Suprapubic skin (tissue), 3 donors: ENCODE data around the gene DEGS1.

ENCODE experiments used
- POLR2A ChIP-seq, 2 donors: fragments of 450-650 bp; IDR thresholded peaks; one replicate each; pipeline ENCODE4 v1.6.1; 2017; ENCODE audit warnings: antibody characterized with exemption in 2 of 2, mild to moderate bottlenecking in 2 of 2, moderate library complexity in 2 of 2
- TF ChIP-seq, protein P1 (sequence below), 2 donors: fragments of 200-600 bp in 1 of 2; fragments of 450-650 bp in 1 of 2; sonication (generic) in 1 of 2; IDR thresholded peaks; one replicate each; pipeline ENCODE4 v1.5.1; 2016 to 2019; ENCODE audit warnings: antibody characterized with exemption in 2 of 2, mild to moderate bottlenecking in 1 of 2, moderate library complexity in 1 of 2

DNA sequence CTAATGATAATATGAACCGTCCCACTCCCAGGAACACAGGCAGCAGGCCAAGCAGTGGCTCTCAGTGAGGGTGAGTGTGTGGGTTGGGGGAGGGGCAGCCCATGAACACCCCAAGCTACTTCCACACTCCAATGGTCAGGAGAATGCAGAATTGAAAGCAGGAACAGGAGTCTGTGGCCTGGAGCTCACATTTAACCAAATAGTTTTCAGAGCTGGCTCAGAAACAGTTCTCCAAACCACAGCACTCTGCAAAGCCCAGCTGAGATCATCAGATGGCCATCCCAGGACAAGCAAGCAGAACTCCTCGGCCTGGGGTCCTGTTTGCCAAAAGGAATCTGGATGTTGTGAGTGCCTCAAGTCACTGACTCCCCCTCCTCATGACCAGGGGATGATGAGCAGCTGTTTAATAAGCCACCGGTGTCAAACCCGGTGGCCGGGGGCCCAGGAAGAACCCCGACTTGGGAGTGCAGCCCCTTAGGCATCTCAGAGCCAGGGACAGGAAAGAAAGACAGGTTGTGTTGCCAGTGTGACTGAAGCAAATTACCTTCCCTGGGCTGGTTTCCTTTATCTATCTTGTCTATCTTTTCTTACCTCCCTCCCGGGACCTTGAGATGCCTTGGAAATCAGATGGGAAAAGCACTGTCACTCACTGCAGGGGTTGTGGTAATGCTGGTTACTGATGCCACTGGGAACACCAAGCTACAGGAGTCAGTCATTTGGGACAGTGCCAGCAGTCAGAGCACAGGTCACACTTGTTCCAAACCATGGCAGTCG lies 20.4 kb downstream of the DEGS1 start:
- TF ChIP-seq, protein P1, sequence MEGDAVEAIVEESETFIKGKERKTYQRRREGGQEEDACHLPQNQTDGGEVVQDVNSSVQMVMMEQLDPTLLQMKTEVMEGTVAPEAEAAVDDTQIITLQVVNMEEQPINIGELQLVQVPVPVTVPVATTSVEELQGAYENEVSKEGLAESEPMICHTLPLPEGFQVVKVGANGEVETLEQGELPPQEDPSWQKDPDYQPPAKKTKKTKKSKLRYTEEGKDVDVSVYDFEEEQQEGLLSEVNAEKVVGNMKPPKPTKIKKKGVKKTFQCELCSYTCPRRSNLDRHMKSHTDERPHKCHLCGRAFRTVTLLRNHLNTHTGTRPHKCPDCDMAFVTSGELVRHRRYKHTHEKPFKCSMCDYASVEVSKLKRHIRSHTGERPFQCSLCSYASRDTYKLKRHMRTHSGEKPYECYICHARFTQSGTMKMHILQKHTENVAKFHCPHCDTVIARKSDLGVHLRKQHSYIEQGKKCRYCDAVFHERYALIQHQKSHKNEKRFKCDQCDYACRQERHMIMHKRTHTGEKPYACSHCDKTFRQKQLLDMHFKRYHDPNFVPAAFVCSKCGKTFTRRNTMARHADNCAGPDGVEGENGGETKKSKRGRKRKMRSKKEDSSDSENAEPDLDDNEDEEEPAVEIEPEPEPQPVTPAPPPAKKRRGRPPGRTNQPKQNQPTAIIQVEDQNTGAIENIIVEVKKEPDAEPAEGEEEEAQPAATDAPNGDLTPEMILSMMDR (IDR thresholded peaks at IDR 0.05): no peak
- no peak for TF ChIP-seq POLR2A (IDR thresholded peaks at IDR 0.05)
